Urothelium cell line (cell line): ENCODE measurements around the gene MLXIPL.
"Not testable (repeated sequence)": the region's sequence is repeated elsewhere in the genome, so short reads cannot be mapped to it uniquely, and the experiment has no call there.

ENCODE experiments used
- DNase-seq: peaks from one replicate; pipeline ENCODE4 v3.0.0; 2011; ENCODE audit warnings: low spot score, mixed read lengths
- FAIRE-seq: peaks from 2 replicates; lab custom pipeline; 2011; peaks lifted over from hg19 to GRCh38; lab: Jason Lieb, UNC

Gene MLXIPL

DNA sequence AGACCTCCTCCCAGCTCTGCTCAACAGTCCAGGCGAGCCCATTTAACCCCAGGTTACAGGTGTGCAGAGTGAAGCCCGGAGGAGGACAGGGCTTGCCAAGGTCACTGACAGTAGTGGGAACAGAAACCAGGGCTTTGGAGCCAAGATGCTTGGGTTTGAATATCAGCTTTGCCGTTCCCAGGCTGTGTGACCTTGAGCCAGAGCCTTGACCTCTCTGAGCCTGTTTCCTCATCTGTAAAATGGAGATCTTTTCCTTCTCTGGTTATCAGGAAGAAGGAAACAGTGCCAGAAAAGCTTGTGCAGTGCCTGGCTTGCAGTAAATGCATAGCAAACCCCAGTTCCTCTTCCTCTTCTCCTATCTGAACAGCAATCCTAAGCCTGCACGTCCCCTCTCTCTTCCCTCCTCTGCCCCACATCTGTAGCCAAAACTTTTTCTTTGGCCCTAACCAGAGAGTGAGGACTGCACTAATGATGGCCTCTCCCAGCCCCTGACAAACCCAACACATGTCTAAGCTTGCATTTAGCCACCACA lies 21.4 kb upstream of the MLXIPL start:
- DNase-seq (no peak), FAIRE-seq (no peak)

GRCh38 chr7:73644688-73645286 lies 20.5 kb upstream of the MLXIPL start:
- DNase-seq (no peak), FAIRE-seq (no peak)

GRCh38 chr7:73642834-73643233 lies 18.5 kb upstream of the MLXIPL start:
- FAIRE-seq = no peak
- no peak for DNase-seq

DNA sequence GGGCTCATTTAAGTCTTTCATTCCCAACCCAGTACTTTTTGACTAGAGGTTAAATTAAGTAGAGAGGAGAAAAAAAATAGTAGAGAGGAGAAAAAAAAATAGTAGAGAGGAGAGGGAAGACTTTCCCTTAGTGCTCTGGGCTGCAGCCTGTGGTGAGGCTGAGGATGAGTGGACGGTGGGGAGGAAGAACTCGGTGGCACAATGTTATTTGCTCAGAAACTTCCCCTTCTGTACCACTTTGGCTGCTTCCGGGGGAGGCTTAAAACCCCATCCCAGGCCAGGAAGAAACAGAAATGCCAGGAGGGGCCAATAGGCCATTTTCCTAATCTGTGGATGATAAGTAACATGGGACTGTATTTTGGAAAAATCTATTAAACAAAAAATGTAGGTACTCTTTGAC lies 14.6 kb upstream of the MLXIPL start:
- DNase-seq (no peak), FAIRE-seq (no peak)

DNA sequence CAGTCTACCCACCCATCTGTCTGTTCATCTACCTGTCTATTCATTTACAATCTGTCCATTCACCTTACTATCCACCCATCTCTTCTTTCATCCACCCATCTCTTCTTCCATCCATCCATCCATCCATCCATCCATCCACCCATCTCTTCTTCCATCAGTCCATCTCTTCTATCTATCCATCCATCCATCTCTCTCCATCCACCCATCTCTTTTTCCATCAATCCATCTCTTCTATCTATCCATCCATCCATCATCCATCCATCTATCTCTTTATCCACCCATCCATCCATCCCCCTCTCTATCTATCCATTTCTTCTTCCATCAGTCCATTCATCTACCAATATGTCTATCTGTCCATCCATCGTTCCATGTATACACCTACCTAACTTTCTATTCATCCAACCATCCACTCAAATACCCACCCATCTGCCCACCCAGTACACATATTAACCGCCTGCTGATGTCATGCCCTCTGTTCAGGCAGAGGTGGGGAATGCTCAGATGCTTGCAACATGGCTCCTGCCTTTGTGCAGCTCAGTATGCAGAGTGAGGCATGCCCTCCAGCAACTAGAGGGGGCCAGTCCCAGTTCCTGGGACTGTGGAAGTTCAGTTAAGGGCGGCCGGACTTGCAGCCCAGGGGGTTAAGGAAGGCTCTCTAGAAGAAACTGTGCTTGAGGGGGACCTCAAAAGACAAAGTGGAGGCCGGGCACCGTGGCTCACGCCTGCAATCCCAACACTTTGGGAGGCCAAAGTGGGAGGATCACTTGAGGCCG lies 11.3 kb upstream of the MLXIPL start:
- DNase-seq (no peak), FAIRE-seq (no peak)

GRCh38 chr7:73633844-73634243 lies 9.5 kb upstream of the MLXIPL start:
- no peak for DNase-seq
- no peak for FAIRE-seq

DNA sequence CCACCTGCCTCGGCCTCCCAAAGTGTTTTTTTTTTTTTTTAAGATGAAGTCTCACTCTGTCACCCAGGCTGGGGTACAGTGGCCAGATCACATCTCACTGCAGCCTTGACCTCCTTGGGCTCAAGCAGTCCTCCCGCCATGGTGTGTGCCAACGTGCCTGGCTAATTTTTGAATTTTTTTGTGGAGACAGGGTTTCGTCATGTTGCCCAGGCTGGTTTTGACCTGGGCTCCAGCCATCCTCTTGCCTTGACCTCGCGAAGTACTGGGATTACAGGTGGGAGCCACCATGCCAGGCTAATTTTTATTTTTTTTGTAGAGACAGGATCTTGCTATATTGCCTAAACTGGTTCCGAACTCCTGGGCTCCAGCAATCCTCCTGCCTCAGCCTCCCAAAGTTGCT lies 9.0 kb upstream of the MLXIPL start:
- DNase-seq = no peak
- FAIRE-seq = no peak

- FAIRE-seq (no peak), DNase-seq (no peak)
Observed at GRCh38 chr7:73631558-73631957, 7.2 kb upstream of the MLXIPL start.

DNA sequence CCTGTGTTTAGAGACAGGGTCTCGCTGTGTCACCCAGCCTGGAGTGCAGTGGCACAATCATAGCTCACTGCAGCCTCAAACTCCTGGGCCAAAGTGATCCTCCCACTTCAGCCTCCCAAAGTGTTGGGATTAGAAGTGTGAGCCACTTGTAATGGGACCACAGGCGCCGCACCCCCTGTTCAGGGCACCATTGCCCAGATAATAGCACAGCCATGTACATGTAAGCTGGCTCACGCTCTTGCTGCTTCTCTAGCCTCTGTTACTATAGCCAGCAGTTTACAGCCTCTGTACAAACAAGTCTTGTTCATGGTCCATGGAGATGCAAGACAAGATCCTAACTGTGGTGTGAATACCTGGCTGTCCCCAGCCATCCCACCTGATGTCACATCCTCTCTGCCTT lies 4.2 kb upstream of the MLXIPL start:
- FAIRE-seq = no peak
- no peak for DNase-seq

DNA sequence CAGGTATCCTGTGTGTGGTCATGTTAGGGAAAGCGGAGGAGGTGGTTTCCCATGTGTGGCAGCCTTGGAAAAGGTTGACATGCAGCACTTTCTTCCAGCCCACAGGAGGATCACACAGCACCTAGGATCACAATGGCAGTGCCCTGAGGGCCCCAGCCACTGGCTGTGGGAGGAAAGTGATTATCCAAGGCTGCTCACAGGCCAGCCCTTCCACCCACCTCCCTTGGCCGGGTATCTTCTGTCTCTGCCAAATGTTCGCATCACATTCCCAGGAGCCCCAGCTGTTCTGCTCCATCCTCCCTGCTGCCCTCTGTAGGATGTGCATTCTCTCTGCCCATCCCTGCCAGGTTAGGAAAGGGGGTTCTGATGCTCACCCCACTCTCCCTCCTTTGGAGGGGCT lies 2.5 kb upstream of the MLXIPL start:
- DNase-seq (no peak), FAIRE-seq (no peak)

GRCh38 chr7:73625276-73625675 lies 954 bp upstream of the MLXIPL start:
- DNase-seq (no peak), FAIRE-seq (no peak)

GRCh38 chr7:73624669-73625001 lies 313 bp upstream of the MLXIPL start:
- no peak for DNase-seq
- FAIRE-seq = no peak

GRCh38 chr7:73622909-73623797 lies 1.2 kb downstream of the MLXIPL start:
- DNase-seq (no peak), FAIRE-seq (no peak)

GRCh38 chr7:73622527-73622908 lies 1.8 kb downstream of the MLXIPL start:
- FAIRE-seq (no peak), DNase-seq (no peak)

- FAIRE-seq = no peak
- DNase-seq = no peak
Observed at GRCh38 chr7:73621168-73622063, 2.9 kb downstream of the MLXIPL start.

GRCh38 chr7:73619394-73619793 lies 4.9 kb downstream of the MLXIPL start:
- DNase-seq, FAIRE-seq: not testable (repeated sequence)

GRCh38 chr7:73618538-73618937 lies 5.8 kb downstream of the MLXIPL start:
- no peak for DNase-seq
- FAIRE-seq = no peak

DNA sequence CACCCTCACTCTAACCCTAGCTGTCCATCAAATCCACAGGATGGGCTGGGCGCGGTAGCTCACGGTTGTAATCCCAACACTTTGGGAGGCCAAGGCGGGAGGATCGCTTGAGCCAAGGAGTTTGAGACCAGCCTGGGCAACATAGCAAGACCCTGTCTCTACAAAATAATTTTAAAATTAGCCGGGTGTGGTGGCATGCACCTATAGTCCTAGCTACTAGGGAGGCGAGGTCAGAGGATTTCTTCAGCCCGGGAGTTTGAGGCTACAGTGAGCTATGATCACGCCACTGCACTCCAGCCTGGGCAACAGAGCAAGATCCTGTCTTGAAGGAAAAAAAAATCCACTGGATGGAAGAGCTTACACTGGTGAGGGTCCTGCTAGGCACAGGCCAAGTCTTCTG lies 6.8 kb downstream of the MLXIPL start:
- FAIRE-seq = not testable (repeated sequence)

GRCh38 chr7:73615886-73616285 lies 8.4 kb downstream of the MLXIPL start:
- DNase-seq (no peak), FAIRE-seq (no peak)

More for the DNA sequence above, 6.8 kb downstream of the MLXIPL start:
- not testable (repeated sequence) for DNase-seq

- not testable (repeated sequence) for DNase-seq, FAIRE-seq
Observed at GRCh38 chr7:73614937-73615336, 9.4 kb downstream of the MLXIPL start.
